ENCODE results near the gene RAMP1.

RAMP1 gene

GRCh38 chr2:237878321-237879057 lies 19.1 kb downstream of the RAMP1 start:
- H3K4me3 Mint-ChIP-seq = no peak overlapping the region
- ATAC-seq = no peak
- H3K36me3 Mint-ChIP-seq = no peaks in the 10 kb centered on the region

GRCh38 chr2:237879058-237879430 lies 19.6 kb downstream of the RAMP1 start:
- no peak for ATAC-seq
- no peaks in the 10 kb centered on the region for H3K9me3 Mint-ChIP-seq
- H3K27ac Mint-ChIP-seq = no peak overlapping the region
- peaks cover 31% of the 10 kb centered on the region for H3K27me3 Mint-ChIP-seq
- H3K4me3 Mint-ChIP-seq = no peak overlapping the region
- H3K36me3 Mint-ChIP-seq = no peaks in the 10 kb centered on the region
- peaks cover under 1% of the 10 kb centered on the region for H3K4me1 Mint-ChIP-seq

More at GRCh38 chr2:237878321-237879057, 19.1 kb downstream of the RAMP1 start:
- H3K27me3 Mint-ChIP-seq = peaks cover 36% of the 10 kb centered on the region
- no peak overlapping the region for H3K27ac Mint-ChIP-seq
- H3K9me3 Mint-ChIP-seq = no peaks in the 10 kb centered on the region
- H3K4me1 Mint-ChIP-seq = peaks cover 5% of the 10 kb centered on the region

- no peak overlapping the region for H3K4me3 Mint-ChIP-seq
Observed at GRCh38 chr2:237879991-237880560, 20.7 kb downstream of the RAMP1 start.

DNA sequence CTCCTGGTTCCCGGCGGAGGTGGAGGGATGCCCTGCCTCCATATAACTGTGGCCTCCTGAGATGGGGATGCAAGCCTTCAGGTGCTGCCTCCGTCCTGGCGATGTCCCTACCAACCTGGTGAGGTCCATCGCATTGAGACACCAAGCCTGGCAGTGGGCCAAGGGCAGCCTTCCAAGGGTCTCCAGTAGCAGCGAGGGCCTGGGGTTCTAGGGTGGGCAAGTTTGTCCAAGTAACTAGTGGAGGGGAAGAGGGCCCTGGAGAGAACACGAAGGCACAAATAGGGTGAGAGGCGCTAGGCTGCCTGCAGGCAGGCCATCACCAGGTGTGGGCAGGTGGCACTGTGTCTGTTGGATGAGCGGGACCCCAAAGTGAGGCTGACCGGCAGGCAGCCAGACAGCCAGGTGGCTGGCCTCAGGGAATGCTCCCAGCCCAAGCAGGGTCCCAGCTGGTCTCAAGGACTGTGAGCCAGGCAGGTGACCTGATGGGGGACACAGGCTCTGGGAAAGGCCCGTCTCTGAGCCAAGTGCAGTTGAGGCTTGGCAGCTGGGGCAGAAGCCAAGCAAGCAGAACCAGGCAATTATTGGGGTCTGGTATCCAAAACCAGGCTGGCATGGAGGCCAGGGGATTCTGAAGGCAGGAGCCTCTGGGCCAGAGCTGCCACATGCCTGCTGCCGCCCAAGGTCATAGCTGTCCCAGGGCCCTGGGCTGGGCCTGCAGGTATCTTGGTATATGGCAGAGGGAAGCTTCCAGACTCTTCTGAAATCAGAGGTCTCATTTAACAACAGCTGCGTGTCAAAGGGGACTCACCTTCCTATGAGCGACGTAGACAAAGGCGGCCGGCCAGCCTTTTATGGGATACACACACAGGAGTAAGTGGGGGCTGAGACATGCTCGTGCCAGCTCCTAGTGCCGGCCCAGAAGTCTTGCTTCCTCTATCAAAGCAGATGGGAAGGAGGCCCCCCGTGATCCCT lies 23.4 kb downstream of the RAMP1 start:
- Mint-ChIP-seq H3K4me3 (no peak overlapping the region), H3K9me3 (no peaks in the 10 kb centered on the region), H3K36me3 (no peaks in the 10 kb centered on the region), H3K27me3 (no peaks in the 10 kb centered on the region), H3K4me1 (peaks cover 6% of the 10 kb centered on the region), H3K27ac (no peak overlapping the region)
- ATAC-seq = no peak

More at GRCh38 chr2:237879991-237880560, 20.7 kb downstream of the RAMP1 start:
- Mint-ChIP-seq H3K9me3 (no peaks in the 10 kb centered on the region), H3K27me3 (peaks cover 20% of the 10 kb centered on the region), H3K36me3 (no peaks in the 10 kb centered on the region), H3K4me1 (no peaks in the 10 kb centered on the region), H3K27ac (no peak overlapping the region)
- ATAC-seq = no peak

DNA sequence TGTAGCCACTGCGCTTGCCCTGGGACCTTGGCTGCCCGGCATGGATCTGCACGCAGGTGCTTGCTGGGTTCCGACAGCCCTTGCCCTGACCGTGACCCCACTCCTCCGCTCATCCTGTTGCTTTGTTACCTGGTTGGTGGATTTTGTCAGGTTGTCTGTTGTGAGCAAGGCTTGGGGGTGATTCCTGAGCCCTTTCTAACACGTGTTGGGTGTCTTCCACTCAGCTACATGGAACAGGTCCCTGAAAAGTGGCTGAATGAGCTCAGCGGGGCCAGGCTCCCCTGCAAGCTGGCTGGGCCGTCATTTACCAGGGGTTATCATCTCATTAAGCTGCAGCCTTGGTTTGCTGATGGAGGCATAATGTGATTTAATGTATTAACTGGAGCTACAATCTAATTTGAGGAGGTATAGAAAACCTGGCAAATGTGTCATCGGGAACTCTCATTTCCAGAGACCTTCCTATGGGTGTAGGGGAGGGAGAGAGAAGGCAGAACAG lies 24.6 kb downstream of the RAMP1 start:
- H3K4me3 Mint-ChIP-seq = no peak overlapping the region
- ATAC-seq = no peak
- no peaks in the 10 kb centered on the region for H3K27me3 Mint-ChIP-seq
- H3K36me3 Mint-ChIP-seq = no peaks in the 10 kb centered on the region
- peaks cover 6% of the 10 kb centered on the region for H3K4me1 Mint-ChIP-seq
- H3K27ac Mint-ChIP-seq = no peak overlapping the region
- no peaks in the 10 kb centered on the region for H3K9me3 Mint-ChIP-seq

DNA sequence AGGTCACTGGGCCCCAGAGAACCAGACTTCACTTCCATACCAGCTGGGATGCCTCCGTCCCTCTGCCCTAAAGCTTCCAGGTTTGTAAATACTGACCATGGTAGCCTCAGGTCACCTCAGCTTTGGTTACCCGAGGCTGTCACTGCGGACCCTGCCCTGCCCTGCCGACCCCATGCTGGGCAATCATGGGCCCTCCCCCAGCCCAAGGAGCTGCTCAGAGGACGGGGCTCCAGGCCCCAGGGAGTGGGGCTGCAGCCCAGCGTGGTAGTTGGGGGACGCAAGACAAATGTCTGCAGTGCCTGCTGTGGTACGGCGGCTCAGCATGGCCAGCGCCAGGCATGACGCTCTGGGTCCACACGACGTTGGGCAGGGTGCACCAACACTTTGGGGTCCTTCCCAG lies 25.3 kb downstream of the RAMP1 start:
- no peak for ATAC-seq
- Mint-ChIP-seq H3K9me3 (no peaks in the 10 kb centered on the region), H3K4me1 (peaks cover 6% of the 10 kb centered on the region), H3K4me3 (no peak overlapping the region), H3K27me3 (no peaks in the 10 kb centered on the region), H3K27ac (no peak overlapping the region), H3K36me3 (no peaks in the 10 kb centered on the region)

DNA sequence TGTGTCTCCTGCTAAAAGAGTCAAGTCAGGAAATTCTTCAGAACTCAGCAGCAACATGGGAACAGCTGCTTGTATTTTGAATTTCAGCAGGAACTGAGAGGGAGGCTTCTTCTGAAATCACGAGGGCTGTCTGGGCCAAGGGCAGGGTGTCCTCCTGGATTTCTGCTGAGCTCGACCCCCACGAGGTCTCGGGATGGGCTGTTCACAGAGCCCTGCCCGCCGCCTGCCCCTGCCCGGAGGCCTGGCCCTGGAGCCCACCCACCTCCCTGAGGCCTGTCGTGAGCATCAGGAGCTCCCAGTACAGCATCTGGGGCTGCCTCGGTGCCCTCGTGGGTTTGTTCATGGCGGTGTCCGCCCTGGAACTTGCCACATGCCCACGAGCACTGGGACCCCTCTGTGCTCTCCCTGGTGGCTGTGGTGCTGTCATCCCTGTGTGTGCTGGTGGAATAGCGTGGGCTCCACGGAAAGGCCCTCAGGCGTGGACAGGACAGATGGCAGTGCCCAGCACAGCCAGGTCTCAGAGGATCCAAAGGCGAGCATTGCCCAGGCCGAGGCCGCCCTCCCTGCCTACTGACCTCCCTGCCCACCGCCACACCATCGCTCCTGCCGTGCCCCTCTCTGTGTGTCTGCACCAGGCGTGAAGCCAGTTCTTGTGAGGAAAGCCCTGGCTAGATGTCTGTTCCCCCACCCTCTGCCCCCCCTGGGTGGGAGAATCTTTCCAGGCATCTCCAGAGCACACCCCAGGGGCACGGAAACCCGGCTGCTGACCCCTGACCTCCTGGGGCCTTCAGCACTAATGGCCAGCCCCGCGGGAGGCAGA lies 25.9 kb downstream of the RAMP1 start:
- Mint-ChIP-seq H3K27ac (peak overlapping the region; percentile 81), H3K27me3 (no peaks in the 10 kb centered on the region), H3K9me3 (no peaks in the 10 kb centered on the region), H3K36me3 (no peaks in the 10 kb centered on the region), H3K4me1 (peaks cover 7% of the 10 kb centered on the region), H3K4me3 (no peak overlapping the region)
- ATAC-seq = peak; percentile 1

DNA sequence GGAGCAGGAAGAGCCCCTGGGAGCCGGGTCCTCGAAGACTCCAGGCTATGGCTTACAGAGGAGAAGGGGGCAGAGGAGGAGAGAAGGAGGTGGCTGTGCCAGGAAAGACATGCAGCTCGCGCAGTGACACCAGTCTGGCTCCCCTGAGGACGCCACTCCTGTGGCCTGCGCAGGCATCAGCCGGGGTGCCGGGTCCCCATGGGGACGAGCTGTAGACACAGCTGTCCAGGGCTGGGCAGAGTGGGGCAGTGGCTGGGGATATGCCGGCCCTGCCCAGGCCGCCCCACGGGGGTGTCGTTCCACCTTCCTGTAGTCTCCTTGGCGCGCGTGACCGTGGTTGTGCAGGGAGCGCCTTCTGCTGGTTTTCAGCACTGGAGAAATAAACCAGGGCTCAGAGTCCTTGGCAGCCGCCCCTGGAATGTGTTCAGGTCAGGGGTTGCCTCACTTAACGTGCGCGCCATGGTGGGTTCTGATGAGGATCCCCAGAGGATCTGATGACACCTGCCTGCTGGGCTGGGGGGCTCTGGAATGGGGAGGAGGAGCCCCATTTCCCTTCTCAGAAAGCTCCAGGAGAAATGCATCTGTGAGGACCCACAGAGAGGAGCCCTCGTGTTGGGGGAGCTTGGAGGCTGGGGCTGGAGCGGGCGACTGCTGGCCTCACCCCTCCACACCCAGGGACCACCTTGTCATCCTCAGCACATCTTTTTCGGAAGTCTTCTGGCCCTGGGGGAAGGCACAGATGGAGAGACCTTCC lies 26.7 kb downstream of the RAMP1 start:
- Mint-ChIP-seq H3K36me3 (no peaks in the 10 kb centered on the region), H3K4me1 (peaks cover 15% of the 10 kb centered on the region), H3K27me3 (no peaks in the 10 kb centered on the region), H3K9me3 (no peaks in the 10 kb centered on the region), H3K4me3 (no peak overlapping the region), H3K27ac (peak overlapping the region; percentile 81)
- ATAC-seq = no peak

DNA sequence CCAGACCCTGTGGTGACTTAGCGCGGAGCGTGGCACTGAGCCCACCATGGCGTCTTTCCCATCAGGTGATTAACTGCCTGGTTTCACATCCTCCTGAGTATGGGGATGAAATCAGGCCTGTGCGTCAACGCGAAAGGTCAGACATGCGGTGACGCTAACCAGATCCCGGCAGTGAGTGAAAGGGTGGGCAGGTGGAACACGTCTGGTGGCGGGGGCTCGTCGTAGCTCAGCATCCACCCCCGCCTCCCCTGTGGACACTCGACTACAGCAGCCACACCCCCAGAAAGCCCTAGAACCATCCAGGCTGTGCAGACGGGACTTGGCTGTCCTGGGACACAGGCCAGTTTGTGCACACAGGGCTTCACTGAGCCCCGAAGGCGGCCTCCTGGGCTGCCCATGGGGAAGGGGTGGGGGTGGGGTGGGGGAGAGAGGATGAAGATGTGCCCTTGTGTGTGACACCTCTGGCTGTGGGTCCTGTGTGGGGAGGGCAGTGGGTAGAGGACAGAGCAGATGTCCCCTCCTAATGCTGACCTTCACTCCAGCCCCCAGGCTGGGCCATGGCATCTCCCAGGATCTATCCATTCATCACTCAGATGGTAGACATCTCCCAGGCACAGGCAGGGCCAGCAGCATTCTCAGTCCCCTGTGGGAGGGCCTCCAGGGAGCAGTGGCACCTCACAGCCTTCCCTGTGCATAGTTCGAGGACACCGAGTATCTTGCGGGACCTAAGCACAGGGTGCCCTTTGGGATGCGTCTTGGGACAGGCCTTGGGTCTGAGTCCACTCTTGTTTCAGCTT lies 27.5 kb downstream of the RAMP1 start:
- Mint-ChIP-seq H3K36me3 (no peaks in the 10 kb centered on the region), H3K4me1 (peaks cover 16% of the 10 kb centered on the region), H3K27ac (peak overlapping the region; percentile 82), H3K4me3 (no peak overlapping the region), H3K9me3 (no peaks in the 10 kb centered on the region), H3K27me3 (no peaks in the 10 kb centered on the region)
- peak; percentile 71 for ATAC-seq

DNA sequence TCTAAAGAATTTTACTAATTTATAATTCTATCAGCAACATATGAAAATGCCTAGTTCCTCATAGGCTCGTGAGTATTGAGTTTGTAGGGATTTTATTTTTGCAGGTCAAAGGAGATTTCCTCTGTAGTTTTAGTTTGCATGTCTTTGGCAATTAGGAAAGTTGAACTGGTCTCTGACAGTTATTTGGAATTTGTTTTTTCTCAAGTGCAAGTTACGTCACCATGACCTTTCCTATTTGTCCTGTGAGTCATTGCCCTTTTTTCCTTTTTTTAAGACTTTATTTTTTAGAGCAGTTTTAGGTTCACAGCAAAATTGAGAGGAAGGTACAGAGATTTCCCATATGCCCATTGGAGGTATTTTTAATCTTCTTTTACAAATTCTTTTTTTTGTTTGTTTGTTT lies 29.0 kb downstream of the RAMP1 start:
- H3K27ac Mint-ChIP-seq = peak overlapping the region; percentile 82
- H3K36me3 Mint-ChIP-seq = no peaks in the 10 kb centered on the region
- H3K9me3 Mint-ChIP-seq = no peaks in the 10 kb centered on the region
- H3K4me1 Mint-ChIP-seq = peaks cover 22% of the 10 kb centered on the region
- H3K27me3 Mint-ChIP-seq = no peaks in the 10 kb centered on the region
- no peak for ATAC-seq
- H3K4me3 Mint-ChIP-seq = no peak overlapping the region

DNA sequence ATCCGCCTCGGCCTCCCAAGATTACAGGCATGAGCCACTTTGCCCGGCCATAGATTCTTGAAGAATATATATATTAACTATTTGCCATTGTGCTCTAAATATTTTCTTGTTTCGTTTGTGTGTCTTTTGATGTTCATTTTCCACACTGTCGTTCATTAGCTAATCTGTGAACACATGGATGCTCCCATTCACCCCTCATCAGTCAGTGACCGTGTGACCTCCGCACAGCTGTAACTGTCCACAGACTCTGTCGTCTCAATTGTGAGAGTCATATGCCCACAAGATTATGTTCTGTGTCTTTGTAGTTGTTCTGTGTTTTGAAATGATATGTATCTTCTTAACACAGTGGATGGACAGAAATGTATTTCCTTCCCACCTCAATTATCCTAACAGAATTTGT lies 29.6 kb downstream of the RAMP1 start:
- peak overlapping the region; percentile 82 for H3K27ac Mint-ChIP-seq
- no peaks in the 10 kb centered on the region for H3K9me3 Mint-ChIP-seq
- no peaks in the 10 kb centered on the region for H3K36me3 Mint-ChIP-seq
- ATAC-seq = no peak
- peaks cover 22% of the 10 kb centered on the region for H3K4me1 Mint-ChIP-seq
- no peaks in the 10 kb centered on the region for H3K27me3 Mint-ChIP-seq
- no peak overlapping the region for H3K4me3 Mint-ChIP-seq

DNA sequence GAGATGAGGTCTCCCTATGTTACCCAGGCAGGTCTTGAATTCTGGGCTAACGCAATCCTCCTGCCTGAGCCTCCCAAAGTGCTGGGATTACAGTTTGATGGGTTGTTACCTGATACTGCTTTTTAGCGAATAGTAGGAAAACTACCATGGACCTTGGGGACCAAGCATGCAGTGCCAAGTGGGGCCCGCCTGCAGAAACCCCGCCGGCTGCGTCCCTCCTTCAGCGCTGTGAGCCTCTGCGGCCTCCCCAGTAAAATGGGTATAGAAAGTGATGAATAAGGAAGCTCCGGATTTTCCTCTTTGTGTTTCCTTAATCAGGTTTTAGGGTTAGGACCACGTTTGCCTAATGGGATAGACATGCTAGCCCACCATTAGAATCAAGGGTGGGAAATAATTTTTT lies 30.4 kb downstream of the RAMP1 start:
- Mint-ChIP-seq H3K36me3 (no peaks in the 10 kb centered on the region), H3K4me1 (peaks cover 22% of the 10 kb centered on the region), H3K9me3 (no peaks in the 10 kb centered on the region), H3K4me3 (no peak overlapping the region), H3K27ac (peak overlapping the region; percentile 82), H3K27me3 (no peaks in the 10 kb centered on the region)
- no peak for ATAC-seq

DNA sequence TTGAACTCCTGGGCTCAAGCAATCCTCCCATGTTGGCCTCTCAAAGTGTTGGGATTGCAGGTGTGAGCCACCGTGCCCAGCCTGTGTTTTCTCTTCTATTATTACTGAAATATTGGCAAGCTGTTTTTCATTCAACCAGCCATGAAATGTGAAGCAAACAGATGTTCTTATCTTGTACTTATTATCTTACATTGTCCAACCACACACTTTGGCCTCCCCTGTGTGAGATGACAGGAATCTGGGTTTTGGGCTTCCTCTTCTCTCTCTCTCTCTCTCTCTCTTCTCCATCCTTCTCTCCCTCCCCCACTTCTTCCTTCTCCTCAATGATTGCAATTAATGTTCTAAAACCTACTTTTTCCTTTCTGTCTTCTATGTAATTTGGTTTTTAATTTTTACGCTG lies 33.1 kb downstream of the RAMP1 start:
- H3K27me3 Mint-ChIP-seq = no peaks in the 10 kb centered on the region
- peak overlapping the region; percentile 31 for H3K27ac Mint-ChIP-seq
- no peaks in the 10 kb centered on the region for H3K36me3 Mint-ChIP-seq
- peaks cover 16% of the 10 kb centered on the region for H3K4me1 Mint-ChIP-seq
- ATAC-seq = no peak
- H3K9me3 Mint-ChIP-seq = no peaks in the 10 kb centered on the region
- H3K4me3 Mint-ChIP-seq = no peak overlapping the region
